HG02970 (cell line): ENCODE data around the gene DLG4.
A peak's percentile ranks its signal among the peaks of the same experiment; 100 is the strongest.

Experiments
- ATAC-seq: cut with Tn5 transposase; IDR thresholded peaks from one replicate; pipeline ENCODE4 v1.9.1; 2021; ENCODE audit warnings: mild to moderate bottlenecking, moderate library complexity, moderate number of reproducible peaks; ENCODE audit not compliant: unreplicated experiment, low FRiP score

Gene DLG4

DNA sequence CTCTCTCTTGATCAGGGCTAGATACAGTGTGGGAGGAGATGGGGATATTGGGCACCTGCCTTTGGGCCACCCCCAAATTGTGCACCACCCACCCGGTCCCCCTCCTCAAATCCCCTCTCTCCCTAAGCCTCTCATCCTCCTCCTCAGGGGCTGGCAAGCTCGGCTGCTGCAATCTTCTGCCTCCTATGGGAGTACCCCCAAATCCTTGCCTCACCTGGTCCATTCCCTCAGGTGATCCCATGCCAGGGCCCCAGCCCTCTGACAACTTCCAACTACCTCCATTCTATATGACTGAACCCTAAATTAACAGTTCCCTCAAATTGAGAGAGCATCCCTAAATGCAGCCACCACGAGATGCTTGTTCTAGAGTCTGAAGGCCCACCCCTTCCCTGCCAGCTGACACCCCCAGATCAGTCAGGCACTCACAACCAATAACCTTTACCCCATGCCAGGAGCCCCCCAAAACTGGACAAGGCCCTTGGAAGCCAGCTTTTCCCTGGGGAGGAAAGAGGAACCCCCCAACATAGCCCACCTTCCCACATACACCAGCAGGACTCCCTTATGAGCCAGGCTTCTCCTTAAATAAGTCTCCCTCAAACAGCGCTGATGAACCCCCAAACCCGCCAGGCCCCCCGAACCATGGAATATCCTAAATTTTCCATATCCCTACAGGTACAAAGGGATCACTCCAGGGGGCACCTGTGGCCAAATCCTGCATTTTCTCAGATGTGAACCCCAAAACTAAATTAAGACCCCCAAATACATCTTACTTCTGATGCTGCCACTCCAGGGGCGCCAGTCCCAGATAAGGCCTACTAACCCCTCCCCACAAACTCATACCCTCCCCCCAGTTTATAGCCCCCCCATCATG is 3.2 kb downstream of the DLG4 start:
- ATAC-seq: no peak

DNA sequence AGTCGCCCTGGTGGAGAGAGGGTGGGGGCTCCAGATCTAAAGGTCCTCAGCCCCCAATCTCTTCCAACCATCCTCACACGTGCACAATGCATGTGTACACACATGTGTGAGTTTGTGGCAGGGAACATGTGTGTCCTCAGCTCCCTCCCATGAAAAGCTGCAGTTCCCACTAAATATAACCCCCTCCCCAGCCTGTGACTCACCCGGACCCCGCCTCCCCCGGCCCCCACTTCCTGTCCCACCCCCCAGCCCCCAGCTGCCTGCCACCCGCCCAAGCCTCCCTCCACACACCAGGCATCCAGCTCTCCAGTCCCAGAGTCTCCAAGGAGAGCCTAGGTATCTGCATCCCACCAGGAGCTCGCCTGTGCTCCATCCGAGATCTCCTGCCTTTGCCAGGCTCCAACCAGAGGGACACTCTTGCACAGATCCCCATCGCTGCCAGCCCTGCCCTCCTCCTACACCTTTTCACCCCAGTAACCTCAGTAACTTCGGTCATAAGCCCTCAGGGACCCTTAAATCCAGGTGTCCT is 3.9 kb downstream of the DLG4 start:
- no peak for ATAC-seq

DNA sequence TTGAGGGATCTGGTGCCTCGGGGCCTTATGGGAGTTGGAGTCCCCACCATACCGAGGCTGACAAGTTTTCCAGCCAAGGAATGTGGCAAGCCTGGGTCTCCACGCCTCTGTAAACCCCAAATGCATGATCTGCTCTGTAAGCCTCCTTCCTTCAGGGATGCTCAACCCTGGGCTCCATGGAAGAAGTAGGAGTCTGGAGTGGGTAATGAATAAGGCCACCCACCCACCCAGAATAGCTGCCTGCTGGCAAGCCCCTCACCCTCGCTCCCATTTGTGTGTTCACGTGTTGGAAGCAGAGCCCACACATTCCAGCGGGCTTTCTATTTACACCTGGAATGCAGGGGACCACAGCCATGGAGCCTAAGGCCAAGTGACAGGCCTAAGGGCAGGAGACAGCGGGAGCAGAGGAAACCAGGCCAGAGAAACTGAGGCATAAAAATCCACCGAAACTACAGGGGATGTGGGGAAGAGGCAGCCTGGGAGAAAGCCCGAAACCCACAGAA is 4.4 kb downstream of the DLG4 start:
- ATAC-seq: no peak

DNA sequence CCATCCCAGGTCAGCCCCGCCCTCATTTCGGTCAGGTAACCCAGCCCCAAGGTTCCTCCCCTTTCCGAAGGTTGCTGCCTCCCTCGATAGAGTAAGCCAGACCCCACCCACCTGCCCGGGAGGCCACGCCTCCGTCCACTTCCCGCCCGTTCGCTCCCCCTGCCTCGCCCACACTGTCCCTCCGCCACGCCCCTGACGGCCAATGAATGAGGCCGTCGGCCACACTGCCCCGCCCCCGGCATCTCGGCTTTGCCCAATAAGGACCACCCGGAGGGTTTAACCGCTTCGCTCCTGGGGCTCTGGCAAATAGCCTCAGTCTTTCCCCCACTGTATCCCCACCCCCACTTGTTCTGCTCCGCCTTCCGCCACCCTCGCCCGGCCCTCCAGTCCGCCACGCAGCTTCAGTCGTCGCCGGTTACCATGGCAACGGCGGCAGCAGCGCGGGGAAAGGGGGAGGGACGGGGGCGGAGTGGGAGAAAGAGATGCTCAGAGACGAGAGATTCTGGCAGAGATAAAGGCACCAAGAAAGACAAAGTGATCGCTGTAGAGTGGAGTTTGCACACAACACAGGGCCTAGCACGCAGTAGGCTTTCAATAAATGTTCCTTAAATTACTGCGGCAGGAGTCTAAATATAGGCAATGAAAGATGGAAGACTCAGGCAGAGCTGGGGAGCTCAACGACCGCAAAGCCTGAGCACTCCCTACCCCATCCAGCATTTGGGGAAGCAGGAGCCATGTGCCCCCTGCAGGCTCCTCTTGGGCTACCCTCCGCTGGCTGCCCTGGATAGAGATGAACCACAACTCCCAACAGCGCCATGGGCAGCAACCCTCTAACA is 5.1 kb downstream of the DLG4 start:
- peak; percentile 67 for ATAC-seq

DNA sequence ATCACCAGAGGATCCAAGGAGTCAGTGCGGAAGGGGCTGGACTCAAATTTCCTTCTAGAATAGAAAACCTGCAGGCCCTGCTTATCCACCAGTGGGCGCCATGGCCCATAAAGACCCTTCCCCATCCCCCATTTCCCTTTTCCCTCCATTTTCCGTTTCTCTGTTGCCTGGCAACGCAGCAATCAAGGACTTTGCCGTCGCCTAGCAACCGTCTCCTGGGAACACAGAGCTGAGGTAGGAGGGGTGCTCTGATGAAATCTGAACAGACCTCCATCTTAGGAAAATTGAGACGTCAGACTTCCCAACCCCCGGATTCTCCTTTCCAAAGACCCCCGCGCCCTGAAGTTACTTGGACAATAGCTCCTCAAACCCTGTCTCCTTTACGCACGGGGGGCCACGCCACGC is 5.7 kb downstream of the DLG4 start:
- ATAC-seq: no peak

DNA sequence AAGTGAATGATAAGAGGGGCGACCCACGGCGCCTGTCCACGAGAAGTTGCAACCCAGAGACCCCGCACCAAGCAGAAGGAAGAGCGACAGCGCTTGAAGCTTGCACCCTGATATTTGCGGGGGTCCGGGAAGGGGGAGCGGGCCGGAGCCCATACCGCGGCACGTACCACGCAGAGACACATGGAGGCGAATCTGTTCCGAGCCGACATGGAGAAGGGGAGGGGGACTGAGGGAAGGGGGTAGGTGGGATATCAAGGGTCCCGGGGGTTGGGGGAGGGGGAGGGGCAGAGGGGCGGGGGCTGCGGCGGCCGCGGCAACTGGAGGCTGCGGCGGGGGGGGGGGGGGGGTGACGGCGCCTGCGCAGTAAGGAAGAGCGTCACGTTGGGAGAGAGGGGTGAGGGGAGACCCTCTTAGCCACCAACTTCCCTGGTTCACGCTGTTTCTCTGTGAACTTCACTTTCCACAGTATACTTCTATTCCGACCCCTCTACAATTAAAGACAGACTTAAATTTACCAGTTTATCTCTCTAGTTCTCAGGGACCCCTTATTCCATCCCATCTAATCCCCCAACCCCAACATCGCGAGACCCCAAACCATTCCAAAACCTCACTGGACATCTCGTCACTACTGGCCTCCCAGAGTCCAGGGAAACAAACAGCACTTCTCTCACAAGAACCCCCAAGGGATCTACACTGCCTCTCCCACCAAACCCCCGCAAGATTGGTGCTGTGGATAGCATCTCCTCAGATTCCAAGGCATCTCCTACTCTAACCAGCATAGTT is 8.0 kb downstream of the DLG4 start:
- no peak for ATAC-seq

DNA sequence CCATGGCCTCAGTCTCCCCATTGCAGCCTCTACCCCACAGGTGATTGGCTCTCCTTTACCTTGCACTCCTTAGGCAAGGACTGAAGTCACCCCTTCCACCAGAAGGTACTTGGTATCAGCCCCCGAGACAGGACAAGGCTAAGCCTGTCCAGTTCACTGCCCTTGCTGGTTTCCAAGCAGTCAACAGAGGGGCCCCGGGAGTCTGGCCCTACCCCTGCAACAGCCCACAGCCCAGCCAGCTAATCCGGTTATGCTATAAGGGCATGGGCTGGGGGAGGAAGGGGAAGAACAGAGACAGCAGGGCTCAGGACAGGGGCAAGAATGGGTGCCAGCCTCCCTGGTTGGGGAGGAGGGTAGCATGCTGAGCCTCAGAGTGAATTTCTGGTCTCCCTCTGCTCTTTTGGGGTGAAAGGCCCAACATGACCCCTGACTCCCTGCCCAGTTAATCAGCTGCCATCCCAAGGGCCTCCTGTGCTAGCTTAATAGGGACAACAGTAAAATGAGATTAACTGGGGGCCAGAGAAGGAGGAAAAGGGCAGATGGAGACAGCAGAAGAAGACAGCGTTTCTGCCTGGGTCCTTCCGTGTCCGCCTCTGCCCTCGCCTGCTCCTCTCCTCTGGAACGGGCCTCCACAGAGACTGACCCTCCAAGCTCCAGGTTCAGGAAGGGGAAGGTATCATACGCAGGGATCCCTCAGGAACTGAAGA is 10.7 kb downstream of the DLG4 start:
- ATAC-seq: no peak

DNA sequence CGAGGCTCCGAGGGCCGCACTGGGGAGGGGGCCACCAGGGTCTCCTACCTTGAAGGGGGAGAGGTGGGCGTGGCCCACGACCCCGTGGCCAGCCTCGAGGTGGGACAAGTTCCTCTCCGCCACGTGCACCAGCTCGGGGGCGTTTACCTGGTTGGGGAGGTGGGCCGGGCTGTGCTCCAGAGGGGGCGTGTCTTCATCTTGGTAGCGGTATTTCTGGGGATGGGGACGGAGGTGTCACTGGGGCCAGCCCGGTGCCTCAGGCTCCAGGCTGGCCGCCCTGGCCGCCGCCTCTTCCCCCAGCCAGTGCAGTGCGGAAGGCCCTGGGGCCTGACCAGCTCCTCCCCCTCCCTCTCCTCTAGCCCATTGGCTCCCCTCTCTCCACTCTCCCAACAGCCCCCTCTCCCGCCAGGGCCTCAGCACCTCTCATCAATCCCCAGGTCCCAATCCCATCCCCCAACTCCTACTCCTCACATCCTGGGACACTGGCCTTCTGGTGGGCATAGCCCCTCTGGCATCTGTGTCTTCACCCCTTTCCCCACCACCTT is 11.5 kb downstream of the DLG4 start:
- ATAC-seq: no peak

DNA sequence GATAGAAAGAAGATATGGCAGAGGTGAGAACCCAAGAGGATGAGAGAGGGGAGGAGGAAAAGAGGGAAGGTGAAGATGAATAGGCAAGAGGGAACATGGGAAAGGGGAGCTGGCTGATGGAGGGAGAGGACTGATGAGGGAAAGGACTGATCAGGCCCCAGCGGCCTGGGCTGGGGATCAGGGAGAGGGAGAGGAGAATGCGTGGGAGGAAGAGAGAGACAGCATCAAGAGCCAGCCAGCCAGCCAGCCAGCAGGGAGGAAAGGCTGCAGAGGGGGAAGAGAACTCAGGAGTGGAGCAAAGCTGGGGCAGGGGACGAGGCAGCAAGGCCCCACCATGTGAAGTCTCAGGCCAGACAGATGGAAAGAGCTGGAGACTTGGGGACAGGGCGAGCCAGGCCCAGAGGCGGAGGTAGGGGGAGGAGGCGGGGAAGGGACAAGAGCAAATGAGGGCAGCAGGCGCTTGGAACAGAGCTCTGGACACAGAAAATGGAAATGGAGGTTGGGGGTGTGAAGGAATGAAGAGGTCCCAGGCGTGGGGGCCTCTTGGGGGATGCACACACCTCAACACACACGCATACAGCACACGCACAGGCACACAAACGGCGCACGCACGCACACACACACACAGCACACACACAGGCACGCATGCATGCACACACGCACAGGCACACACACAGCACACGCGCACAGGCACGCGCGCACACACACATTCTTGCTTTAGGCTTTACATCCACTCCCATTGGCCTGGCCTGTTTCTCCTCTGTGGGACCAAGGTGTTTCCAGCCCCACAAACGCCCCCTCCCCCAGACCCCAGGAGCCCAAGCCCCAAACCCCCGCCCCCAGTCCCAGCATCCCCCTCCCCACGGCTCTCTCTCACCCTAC is 12.3 kb downstream of the DLG4 start:
- ATAC-seq: no peak

DNA sequence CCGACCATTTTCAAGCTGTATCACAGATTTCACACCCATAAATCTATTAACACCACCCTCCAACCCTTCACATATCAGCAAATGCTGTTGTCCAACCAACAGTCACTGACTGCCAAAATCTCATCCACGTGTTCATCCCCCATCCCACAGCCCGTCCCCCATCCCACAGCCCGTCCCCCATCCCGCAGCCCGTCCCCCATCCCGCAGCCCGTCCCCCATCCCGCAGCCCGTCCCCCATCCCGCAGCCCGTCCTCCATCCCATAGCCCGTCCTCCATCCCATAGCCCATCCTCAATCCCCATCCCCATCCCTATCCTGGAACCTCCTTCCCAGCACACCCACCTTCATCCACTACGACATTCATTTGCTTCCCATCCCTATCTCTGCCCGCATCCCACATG is 14.1 kb downstream of the DLG4 start:
- ATAC-seq: no peak

DNA sequence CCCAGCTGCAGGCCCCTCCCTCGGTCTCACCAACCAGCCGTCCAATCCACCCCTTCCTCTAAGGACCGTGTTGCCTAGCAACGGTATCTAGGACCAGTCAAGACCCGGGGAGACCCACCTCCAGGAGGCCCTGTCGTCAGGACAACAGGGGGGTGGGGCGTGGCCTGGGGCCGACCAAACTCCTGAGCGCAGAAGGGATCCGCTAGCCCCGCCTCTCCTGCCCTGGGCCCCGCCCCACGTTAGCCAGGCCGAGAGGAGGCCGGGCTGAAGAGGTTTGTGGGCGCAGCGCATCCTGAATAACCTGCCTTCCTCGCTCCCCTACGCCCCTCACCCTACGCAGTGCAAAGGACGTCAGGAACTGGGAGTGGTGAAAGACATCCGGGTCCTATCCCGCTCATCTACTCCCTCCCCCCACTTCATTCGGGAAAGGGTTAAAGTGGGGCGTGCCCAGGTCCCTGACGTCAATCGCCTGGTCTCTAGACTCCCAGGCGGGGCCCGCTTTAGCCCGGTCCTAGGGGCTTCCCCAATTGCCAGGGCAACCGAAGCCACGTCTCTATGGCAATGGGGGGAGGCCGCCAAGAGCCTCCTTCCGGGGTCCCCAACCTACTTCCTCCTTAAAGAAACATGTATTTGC is 14.7 kb downstream of the DLG4 start:
- peak; percentile 84 for ATAC-seq

DNA sequence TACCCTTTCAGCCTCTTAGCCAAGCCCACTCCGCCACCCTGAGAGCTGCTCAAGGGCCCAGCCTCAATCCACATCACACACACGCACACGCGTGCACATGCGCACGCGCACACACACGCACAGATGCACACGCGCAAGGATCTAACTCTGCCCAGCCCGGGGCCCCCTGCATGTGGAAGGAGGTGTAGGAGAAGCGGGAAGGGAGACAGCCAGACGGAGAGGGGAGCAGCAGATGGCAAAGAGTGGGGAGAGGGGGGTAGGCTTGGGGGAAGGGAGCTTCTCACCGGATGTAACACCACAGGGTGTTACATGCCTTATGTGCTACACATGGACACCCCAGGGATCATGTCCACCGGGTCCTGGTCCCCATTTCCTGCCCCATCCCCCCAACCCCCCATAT is 15.3 kb downstream of the DLG4 start:
- ATAC-seq: no peak

DNA sequence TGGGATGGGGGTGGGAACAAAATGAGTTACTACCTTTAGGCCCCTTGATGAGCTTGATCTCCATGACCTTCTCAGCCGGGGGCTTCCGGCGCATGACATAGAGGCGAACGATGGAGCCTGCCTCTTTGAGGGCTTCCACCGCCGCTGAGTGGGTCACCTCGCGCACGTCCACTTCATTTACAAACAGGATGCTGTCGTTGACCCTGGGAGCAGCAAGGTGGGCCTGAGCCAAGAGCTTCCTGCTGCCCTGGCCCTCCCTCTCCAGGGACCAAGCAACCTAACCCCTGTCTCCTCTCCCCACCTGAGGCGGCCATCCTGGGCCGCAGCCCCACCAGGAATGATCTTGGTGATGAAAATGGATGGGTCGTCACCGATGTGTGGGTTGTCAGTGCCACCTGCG is 16.2 kb downstream of the DLG4 start:
- ATAC-seq: no peak

DNA sequence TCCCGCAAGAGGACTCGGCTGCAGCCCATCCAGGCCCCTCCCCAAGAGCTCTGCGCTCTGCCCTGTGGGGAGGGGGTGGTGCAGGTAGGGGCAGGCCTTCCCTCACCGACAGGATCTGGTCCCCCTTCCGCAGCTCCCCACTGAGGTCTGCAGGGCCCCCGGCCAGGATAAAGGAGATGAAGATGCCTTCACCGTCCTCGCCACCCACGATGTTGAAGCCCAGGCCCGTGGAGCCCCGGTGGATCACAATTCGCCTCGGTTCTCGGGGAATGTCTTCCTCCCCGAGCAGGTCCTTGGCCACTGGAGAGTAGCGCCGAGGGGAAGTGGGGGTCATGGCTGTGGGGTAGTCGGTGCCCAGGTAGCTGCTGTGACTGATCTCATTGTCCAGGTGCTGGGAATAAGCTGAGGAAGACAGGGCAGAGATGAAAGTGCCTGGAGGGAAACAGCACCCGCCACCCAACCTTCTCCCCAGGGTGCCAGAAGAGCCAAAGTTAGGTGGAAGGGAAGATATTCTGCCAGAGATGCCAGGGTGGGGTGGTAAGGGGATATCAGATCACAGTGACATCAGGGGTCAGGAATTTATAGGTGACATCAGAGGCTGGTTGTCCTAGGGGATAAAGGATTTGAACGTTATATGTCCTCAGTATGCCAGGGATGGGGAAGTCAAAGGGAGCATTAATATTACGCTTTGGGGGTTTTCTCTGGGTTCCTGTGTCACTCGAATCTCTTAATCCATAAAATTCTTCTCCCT is 22.8 kb downstream of the DLG4 start:
- ATAC-seq: no peak

DNA sequence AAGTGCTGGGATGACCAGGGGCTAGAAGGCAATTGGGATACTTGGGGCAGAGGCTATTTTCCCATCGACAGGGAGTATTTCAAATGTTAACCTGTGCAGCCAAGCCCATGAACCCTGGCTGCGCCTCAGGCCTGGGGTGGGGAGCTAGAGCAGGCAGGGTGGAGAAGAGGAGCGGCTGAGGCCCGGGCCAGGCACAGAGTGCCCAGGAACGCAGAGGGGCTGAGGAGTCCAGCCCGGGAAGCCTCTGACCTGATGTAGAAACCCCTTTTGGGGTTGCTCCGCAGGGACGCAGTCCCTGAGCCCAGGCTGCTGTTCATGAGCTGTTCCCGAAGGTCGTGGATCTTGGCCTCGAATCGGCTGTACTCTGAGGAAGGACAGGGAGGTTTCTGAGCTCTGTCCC is 23.7 kb downstream of the DLG4 start:
- no peak for ATAC-seq

DNA sequence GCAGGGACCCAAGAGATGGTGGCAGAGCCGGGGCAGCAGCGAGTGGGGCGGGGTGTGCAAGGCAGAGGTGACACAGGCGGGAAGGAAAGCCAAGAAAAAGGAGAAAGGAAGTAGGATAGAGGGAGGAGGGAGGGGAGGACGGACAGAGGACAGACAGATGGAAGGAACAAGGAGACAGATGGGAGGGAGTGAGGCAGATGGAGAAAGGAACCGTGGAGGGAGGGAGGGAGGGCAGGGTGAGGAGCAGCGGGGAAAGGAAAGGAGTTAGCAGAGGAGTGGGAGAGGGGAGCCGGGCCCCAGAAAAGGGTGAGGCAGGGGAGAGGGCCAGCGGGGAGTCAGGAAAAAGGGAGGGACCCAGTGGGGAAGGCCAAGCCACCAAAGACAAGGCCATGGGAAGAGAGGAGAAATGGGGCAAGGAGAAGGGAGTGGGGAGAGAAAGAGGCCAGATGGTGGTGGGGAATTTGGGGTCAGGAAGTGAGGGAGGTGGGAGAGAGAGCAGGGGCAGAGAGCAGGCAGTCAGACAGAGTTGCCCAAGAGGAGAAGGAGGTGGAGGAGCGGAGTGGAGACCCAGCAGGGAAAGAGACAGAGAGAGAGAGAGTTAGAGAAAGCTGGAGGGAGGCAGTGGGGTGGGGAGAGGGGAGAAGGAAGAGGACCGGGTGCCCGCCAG is 27.2 kb downstream of the DLG4 start:
- no peak for ATAC-seq
